Gastroesophageal sphincter (tissue), 4 donors: ENCODE results near the gene ZNF396. TPM values are rescaled to one million over a fixed set of nuclear protein-coding genes. Genes with fewer than 3 reads are reported as not detected.

Experiments
- ATAC-seq: fragments of 150-250 bp; one replicate; pipeline ENCODE4 v1.9.1; 2016; ENCODE audit warnings: mild to moderate bottlenecking, moderate library complexity
- H3K27ac ChIP-seq, 4 donors: fragments of 200-600 bp; sonication (generic) in 3 of 4; 1 replicate in 3 of 4; 2 replicates in 1 of 4; pipeline ENCODE4 v1.5.1; 2016 to 2019
- H3K27me3 ChIP-seq: fragments of 200-600 bp; sonication (generic); one replicate; pipeline ENCODE4 v1.5.1; 2019
- H3K36me3 ChIP-seq, 2 donors: fragments of 200-600 bp; sonication (generic); one replicate each; pipeline ENCODE4 v1.5.1; 2019; ENCODE audit warnings: control low read depth in 1 of 2
- H3K4me1 ChIP-seq, 3 donors: fragments of 200-600 bp; sonication (generic); 1 replicate in 2 of 3; 2 replicates in 1 of 3; pipeline ENCODE4 v1.5.1; 2016 to 2019; ENCODE audit warnings: control low read depth in 2 of 3
- H3K4me3 ChIP-seq, 2 donors: fragments of 200-600 bp; sonication (generic); one replicate each; pipeline ENCODE4 v1.5.1; 2019; ENCODE audit warnings: mild to moderate bottlenecking in 1 of 2, moderate library complexity in 1 of 2
- H3K9me3 ChIP-seq, 3 donors: fragments of 200-600 bp; sonication (generic); one replicate each; pipeline ENCODE4 v1.5.1; 2017 to 2019; ENCODE audit warnings: control low read depth in 2 of 3
- EP300 ChIP-seq: sonication (generic); formaldehyde crosslinking; IDR thresholded peaks from one replicate; pipeline ENCODE4 v1.6.1; 2017; ENCODE audit warnings: antibody characterized with exemption, mild to moderate bottlenecking
- POLR2A ChIP-seq, 2 donors: fragments of 450-650 bp; IDR thresholded peaks; one replicate each; pipeline ENCODE4 v1.6.1; 2017; ENCODE audit warnings: antibody characterized with exemption in 2 of 2, mild to moderate bottlenecking in 2 of 2, moderate library complexity in 1 of 2
- POLR2AphosphoS5 ChIP-seq: sonication (generic); formaldehyde crosslinking; IDR thresholded peaks from one replicate; pipeline ENCODE4 v1.6.1; 2017; ENCODE audit warnings: antibody characterized with exemption
- WGBS, 2 donors: methylation state at CpG; one replicate each; pipeline ENCODE4 v1.1.5; 2018; ENCODE audit warnings: low coverage in 1 of 2; 5-methylcytosine and 5-hydroxymethylcytosine counted together
- total RNA-seq, 4 donors: library from RNA; depleted of rRNA; stranded (reverse); fragments of >200 nt; gene quantifications; one replicate each; pipeline ENCODE4 v1.1.0, GENCODE V29; 2016
- TF ChIP-seq, protein P1 (sequence below), 4 experiments: fragments of 200-600 bp in 2 of 4; fragments of 450-650 bp in 2 of 4; sonication (generic) in 1 of 4; IDR thresholded peaks; one replicate each; pipeline ENCODE4 v1.5.1; 2017 to 2019; ENCODE audit warnings: antibody characterized with exemption in 4 of 4, mild to moderate bottlenecking in 2 of 4, moderate library complexity in 2 of 4

ZNF396 gene
- total RNA-seq, 4 donors from 2014 or later = 2.2 to 4.1 (median 3.1) TPM

DNA sequence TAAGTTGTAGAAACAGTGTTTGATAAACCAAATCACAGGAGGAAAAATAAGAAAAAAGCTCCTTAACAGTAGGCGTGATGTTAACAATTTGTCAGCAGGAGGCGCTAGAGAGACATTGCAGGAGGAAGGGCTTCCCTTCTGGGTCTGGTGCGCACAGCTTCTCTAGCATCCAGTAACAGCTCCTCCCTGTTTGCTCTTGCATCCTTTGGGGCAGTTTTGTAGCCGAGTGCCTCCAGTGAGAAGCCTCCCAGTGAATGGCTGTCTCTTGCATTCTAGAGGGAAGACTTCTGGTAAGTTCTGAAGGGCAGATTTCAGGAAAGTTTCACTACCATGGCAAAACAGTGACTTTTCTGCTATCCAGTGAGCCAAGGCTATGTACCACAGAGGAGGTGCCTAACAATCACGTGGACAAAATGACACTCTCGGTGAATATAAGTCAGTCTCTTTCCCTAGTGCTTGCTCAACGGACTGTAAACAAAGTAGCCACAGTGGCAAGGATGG is 9.5 kb upstream of the ZNF396 start:
- Histone ChIP-seq H3K4me3 (no peak overlapping the region), H3K4me1 (peaks cover 0 to 4% (median 0%) of the 10 kb centered on the region in 3 donors), H3K27ac (no peak overlapping the region), H3K27me3 (no peaks in the 10 kb centered on the region), H3K9me3 (peaks cover 0 to 5% (median 0%) of the 10 kb centered on the region in 3 donors), H3K36me3 (no peaks in the 10 kb centered on the region)
- TF ChIP-seq, protein P1, sequence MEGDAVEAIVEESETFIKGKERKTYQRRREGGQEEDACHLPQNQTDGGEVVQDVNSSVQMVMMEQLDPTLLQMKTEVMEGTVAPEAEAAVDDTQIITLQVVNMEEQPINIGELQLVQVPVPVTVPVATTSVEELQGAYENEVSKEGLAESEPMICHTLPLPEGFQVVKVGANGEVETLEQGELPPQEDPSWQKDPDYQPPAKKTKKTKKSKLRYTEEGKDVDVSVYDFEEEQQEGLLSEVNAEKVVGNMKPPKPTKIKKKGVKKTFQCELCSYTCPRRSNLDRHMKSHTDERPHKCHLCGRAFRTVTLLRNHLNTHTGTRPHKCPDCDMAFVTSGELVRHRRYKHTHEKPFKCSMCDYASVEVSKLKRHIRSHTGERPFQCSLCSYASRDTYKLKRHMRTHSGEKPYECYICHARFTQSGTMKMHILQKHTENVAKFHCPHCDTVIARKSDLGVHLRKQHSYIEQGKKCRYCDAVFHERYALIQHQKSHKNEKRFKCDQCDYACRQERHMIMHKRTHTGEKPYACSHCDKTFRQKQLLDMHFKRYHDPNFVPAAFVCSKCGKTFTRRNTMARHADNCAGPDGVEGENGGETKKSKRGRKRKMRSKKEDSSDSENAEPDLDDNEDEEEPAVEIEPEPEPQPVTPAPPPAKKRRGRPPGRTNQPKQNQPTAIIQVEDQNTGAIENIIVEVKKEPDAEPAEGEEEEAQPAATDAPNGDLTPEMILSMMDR (IDR thresholded peaks at IDR 0.05) = peak; percentile 77 to 85 (median 81)
- TF ChIP-seq EP300 (no peak), POLR2AphosphoS5 (no peak)
- ATAC-seq = peak; percentile 74
- 8 to 23% methylated on average over 5 of the region's 7 CpGs for WGBS, 2 donors

DNA sequence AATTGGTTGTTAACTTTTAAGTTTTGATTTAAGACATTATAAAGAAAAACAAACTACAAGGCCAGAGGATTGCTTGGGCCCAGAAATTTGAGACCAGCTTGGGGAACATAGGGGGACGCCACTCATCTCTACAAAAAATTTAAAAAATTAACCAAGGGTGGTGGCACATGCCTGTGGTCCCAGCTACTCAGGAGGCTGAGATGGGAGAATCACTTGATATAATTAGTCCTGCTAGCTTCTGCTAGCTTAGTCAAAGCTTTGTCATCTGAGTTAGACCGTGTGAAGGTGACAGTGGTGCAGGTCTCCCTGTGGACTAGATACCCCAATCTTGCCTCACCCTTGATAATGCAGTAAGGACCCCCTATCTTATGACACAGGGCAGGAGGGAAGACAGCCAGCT is 6.0 kb upstream of the ZNF396 start:
- ATAC-seq = no peak
- H3K27ac ChIP-seq = no peak overlapping the region
- peaks cover 0 to 4% (median 0%) of the 10 kb centered on the region in 3 donors for H3K4me1 ChIP-seq
- H3K9me3 ChIP-seq = peaks cover 0 to 5% (median 0%) of the 10 kb centered on the region in 3 donors
- H3K4me3 ChIP-seq = no peak overlapping the region
- no peak for TF ChIP-seq POLR2A (IDR thresholded peaks at IDR 0.05)
- TF ChIP-seq, protein P1 (IDR thresholded peaks at IDR 0.05) = no peak
- WGBS, 2 donors = 93% methylated on average over 1 of the region's 2 CpGs; no CpG with 5 or more reads in 1 of the 2 donors
- H3K27me3 ChIP-seq = no peaks in the 10 kb centered on the region
- no peaks in the 10 kb centered on the region for H3K36me3 ChIP-seq

DNA sequence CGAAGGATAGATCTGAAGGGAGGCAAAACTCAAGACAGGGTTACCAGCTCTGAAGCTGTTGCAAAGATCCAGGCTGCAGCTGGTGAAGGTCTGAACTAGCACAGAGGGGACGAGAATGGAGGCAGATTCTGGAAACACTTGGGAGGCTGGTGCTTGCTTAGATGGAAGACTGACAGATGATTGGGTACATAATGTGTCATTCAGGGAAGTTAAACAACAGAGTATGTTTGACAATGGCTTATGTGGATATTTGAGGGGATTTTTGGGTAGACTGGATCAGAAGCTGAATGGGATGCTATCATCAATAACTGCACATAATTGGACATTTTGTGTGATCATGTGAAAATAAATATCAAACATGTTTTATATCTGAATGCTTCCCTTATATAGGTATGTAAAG is 2.3 kb upstream of the ZNF396 start:
- Histone ChIP-seq H3K27me3 (no peaks in the 10 kb centered on the region), H3K27ac (no peak overlapping the region)

DNA sequence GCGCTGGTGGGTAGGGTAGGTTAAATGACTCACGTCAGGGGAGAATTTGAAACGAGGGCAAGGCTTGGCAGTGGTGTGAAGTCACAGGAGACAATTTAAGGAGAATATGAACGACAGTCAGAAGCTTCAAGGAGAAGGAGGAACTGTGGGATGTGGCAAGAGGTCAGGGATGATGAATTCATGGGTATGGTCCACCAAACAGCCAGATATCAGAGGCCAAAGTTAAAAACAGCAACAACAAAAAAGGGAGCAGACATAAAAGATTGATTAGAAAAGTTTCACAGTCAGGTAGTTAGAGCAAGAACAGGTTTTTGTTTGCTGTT is 1.4 kb upstream of the ZNF396 start:
- Histone ChIP-seq H3K27ac (no peak overlapping the region), H3K27me3 (no peaks in the 10 kb centered on the region), H3K36me3 (peaks cover 0 to 5% of the 10 kb centered on the region in 2 donors), H3K4me3 (no peak overlapping the region), H3K9me3 (peaks cover 0 to 5% (median 0%) of the 10 kb centered on the region in 3 donors), H3K4me1 (peaks cover 0 to 13% (median 3%) of the 10 kb centered on the region in 3 donors)
- WGBS, 2 donors = 53 to 59% methylated on average over 4 of the region's 4 CpGs
- TF ChIP-seq, protein P1 (IDR thresholded peaks at IDR 0.05) = no peak
- TF ChIP-seq EP300 = no peak
- no peak for TF ChIP-seq POLR2AphosphoS5
- TF ChIP-seq POLR2A (IDR thresholded peaks at IDR 0.05) = no peak
- ATAC-seq = no peak

More for the DNA sequence above, 2.3 kb upstream of the ZNF396 start:
- no peak overlapping the region for H3K4me3 ChIP-seq
- ATAC-seq = no peak
- H3K4me1 ChIP-seq = peaks cover 0 to 13% (median 3%) of the 10 kb centered on the region in 3 donors
- TF ChIP-seq POLR2AphosphoS5 = no peak
- TF ChIP-seq, protein P1 (IDR thresholded peaks at IDR 0.05) = no peak
- TF ChIP-seq POLR2A (IDR thresholded peaks at IDR 0.05) = no peak
- no peak for TF ChIP-seq EP300
- H3K36me3 ChIP-seq = no peaks in the 10 kb centered on the region
- 73 to 100% methylated on average over 1 to 2 of the region's 2 CpGs for WGBS, 2 donors
- H3K9me3 ChIP-seq = peaks cover 0 to 5% (median 0%) of the 10 kb centered on the region in 3 donors

DNA sequence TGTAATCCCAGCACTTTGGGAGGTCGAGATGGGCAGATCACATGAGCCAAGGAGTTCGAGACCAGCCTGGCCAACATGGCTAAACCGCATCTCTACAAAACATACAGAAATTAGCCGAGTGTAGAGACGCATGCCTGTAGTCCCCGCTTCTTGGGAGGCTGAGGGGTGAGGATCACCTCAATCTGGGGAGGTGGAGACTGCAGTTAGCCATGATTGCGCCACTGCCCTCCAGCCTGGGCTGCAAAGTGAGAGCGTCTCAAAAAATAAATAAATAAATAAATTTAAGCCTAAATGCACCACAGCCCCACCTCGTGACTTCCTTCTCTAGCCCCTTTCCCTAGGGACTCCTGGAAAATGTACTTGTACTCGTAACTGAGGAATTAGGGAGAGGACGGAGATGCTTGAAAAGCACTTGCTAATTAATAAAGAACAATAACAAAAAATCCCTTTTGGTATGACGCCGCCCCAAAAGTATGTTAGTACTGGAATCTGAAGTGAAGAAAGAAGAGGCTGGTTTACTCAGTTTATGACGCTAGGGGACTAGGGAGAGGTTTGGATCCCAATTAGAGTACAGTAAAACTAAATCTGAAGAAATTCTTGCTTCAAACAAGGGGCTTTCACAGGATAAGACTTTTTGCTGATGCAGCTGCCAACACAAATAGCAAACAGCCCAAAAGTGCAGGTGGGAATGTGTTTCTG is 887 bp upstream of the ZNF396 start:
- no peak for ATAC-seq
- Histone ChIP-seq H3K4me3 (peak overlapping the region in 1 of 2 donors; percentile 86), H3K4me1 (peaks cover 0 to 13% (median 3%) of the 10 kb centered on the region in 3 donors), H3K9me3 (peaks cover 0 to 5% (median 0%) of the 10 kb centered on the region in 3 donors), H3K36me3 (peaks cover 0 to 10% of the 10 kb centered on the region in 2 donors), H3K27me3 (no peaks in the 10 kb centered on the region), H3K27ac (no peak overlapping the region)
- WGBS, 2 donors = 60 to 74% methylated on average over 6 to 14 of the region's 14 CpGs
- TF ChIP-seq POLR2A (IDR thresholded peaks at IDR 0.05) (no peak), POLR2AphosphoS5 (no peak), EP300 (no peak)
- TF ChIP-seq, protein P1 (IDR thresholded peaks at IDR 0.05) = no peak
